ENCODE results near the gene CDCA4. TPM values are rescaled to one million over a fixed set of nuclear protein-coding genes. Genes with fewer than 3 reads are reported as not detected.

The CDCA4 gene
- total and polyA plus RNA-seq, 2 donors from 2014 or later = 4.1 to 6.3 TPM

DNA sequence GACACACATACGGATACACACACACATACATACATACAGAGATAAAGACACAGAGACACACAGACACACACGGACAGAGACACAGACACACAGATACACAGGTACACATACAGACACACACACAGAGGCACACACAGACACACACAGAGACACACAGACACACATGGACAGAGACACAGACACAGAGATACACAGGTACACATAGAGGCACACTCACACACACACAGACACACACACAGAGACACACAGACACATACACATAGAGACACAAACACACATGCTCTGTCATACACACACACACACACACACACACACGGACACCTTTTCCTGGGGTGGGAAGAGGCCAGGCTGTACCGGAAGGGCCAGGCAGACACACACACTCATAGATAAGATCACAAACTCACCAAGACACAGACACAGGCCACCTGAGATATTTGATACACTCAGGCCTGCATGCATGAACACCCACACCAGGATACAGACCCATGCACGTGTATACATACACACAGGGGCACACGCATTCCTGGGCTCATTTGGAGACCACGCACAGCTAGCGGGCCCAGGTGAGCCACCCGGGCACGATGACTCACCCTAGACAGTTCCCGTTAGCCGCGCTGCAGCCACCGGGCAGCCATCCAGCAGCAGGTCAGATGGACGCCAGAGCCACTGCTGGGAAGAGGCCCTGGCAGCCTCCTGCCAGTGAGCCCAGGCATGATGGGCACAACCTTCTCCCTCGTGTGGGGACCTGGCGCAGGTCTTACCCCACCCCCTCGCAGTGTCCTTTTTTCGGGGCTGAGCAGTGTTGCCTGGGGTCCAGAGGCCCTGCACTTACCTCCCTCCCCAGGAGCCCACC, 40.9 kb downstream of the CDCA4 start:
- H3K9me3 ChIP-seq (ENCODE audit: control insufficient read depth in 2 of 3, insufficient read depth in 1 of 3, low read length in 3 of 3) = no peaks in the 10 kb centered on the region
- H3K4me1 ChIP-seq (ENCODE audit: control insufficient read depth in 2 of 3, insufficient read depth in 2 of 3, low read depth in 1 of 3, low read length in 3 of 3) = peaks cover 0 to 24% (median 5%) of the 10 kb centered on the region in 3 donors
- no peak overlapping the region for H3K27ac ChIP-seq (ENCODE audit: low read depth in 2 of 2, low read length in 2 of 2)
- H3K36me3 ChIP-seq (ENCODE audit: control insufficient read depth in 2 of 3, insufficient read depth in 3 of 3, low read length in 3 of 3) = no peaks in the 10 kb centered on the region
- FAIRE-seq (no peak), DNase-seq (peak; percentile 41 to 95 (median 57))
- H3K4me3 ChIP-seq (ENCODE audit: low read length in 3 of 3) = no peak overlapping the region
- no peak for TF ChIP-seq CTCF (IDR thresholded peaks at IDR 0.05; ENCODE audit: borderline replicate concordance, extremely low read depth, insufficient read depth)
- intact Hi-C loops (cut with DNase I) = loop anchor here (10.0 kb wide), 1 partner anchor 65 kb away; no protein-coding TSS in a partner anchor
- H3K9ac ChIP-seq (ENCODE audit: low read length in 3 of 3) = no peak overlapping the region
- peaks cover 2% of the 10 kb centered on the region for H3K27me3 ChIP-seq (ENCODE audit: control insufficient read depth, insufficient read depth, low read length)

- no peaks in the 10 kb centered on the region for H3K36me3 ChIP-seq (ENCODE audit: control insufficient read depth in 2 of 3, insufficient read depth in 3 of 3, low read length in 3 of 3)
- H3K4me3 ChIP-seq (ENCODE audit: low read length in 3 of 3) = no peak overlapping the region
- intact Hi-C loops (cut with DNase I) = loop anchor here (10.0 kb wide), 1 partner anchor 66 kb away; no protein-coding TSS in a partner anchor
- peaks cover 2% of the 10 kb centered on the region for H3K27me3 ChIP-seq (ENCODE audit: control insufficient read depth, insufficient read depth, low read length)
- no peak for FAIRE-seq
- no peak for TF ChIP-seq CTCF (IDR thresholded peaks at IDR 0.05; ENCODE audit: borderline replicate concordance, extremely low read depth, insufficient read depth)
- H3K27ac ChIP-seq (ENCODE audit: low read depth in 2 of 2, low read length in 2 of 2) = no peak overlapping the region
- peaks cover 0 to 27% (median 5%) of the 10 kb centered on the region in 3 donors for H3K4me1 ChIP-seq (ENCODE audit: control insufficient read depth in 2 of 3, insufficient read depth in 2 of 3, low read depth in 1 of 3, low read length in 3 of 3)
- H3K9ac ChIP-seq (ENCODE audit: low read length in 3 of 3) = no peak overlapping the region
- no peaks in the 10 kb centered on the region for H3K9me3 ChIP-seq (ENCODE audit: control insufficient read depth in 2 of 3, insufficient read depth in 1 of 3, low read length in 3 of 3)
- DNase-seq = peak in 2 of 5 donors; percentile 57 to 76
Observed at GRCh38 chr14:104978746-104979691, 41.9 kb downstream of the CDCA4 start.

DNA sequence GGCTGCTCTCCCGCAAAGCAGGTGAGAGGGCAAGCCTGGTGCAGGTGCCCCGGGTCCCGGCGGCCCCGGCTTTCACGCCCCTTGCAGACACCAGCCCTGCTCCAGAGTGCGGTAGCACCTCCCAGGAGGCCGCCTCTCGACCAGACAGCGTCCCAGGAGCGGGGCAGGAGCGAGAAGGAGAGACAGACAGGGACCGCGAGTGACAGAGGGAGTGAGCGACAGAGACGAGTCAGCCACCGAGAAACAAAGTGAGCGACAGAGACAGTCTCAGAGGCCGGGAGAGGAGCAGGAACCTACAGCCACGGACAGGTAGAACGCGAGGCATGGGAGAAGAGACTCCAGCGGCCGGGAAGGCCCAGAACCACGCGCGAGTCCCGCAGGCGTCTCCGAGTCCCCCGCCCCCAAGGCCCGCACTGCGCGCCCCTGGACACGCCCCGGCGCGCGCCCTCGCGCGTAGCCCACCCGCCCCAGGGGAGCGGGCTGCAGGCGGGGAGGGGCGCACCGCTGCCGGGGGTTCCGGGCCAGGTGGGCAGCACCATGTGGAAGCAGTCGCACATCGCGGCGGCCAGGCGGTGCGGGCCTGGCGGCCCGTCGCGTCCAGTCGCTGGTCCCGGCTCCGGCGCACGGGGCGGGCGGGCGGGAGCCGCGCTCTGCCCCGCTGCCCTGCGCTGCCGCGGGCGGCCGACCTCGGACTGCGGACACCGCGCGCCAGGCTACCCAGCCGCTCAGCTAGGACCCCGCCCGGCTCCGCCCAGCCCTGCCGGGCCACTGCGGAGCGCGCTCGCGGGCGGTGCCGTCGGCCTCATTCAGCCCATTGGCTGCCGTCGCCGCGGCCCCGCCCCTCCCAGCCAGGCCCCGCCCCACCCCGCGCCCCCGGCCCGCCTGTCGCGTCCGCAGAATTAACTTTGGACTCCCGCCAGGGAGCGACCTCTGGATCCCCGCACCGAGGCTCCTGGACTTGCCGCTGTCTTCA, 42.9 kb downstream of the CDCA4 start, which contains the start of gene AHNAK2:
AHNAK2 (minus strand) TSS at position 694 of the 973 bp plus-strand sequence; CDS start at position 557, 137 bp downstream.
- peak within 1 kb of the TSS; percentile 20 to 55 (median 43) for H3K4me3 ChIP-seq (ENCODE audit: low read length in 3 of 3)
- H3K4me1 ChIP-seq (ENCODE audit: control insufficient read depth in 2 of 3, insufficient read depth in 2 of 3, low read depth in 1 of 3, low read length in 3 of 3) = peaks cover 0 to 27% (median 5%) of the 10 kb centered on the region in 3 donors
- H3K27ac ChIP-seq (ENCODE audit: low read depth in 2 of 2, low read length in 2 of 2) = no peak within 1 kb of the TSS
- intact Hi-C loops (cut with DNase I) = loop anchor here (10.0 kb wide), 1 partner anchor 67 kb away; no protein-coding TSS in a partner anchor
- no peaks in the 10 kb centered on the region for H3K9me3 ChIP-seq (ENCODE audit: control insufficient read depth in 2 of 3, insufficient read depth in 1 of 3, low read length in 3 of 3)
- H3K9ac ChIP-seq (ENCODE audit: low read length in 3 of 3) = peak within 1 kb of the TSS in 1 of 3 donors; percentile 34
- no peak for FAIRE-seq
- H3K27me3 ChIP-seq (ENCODE audit: control insufficient read depth, insufficient read depth, low read length) = peaks cover 2% of the 10 kb centered on the region
- no peak for TF ChIP-seq CTCF (IDR thresholded peaks at IDR 0.05; ENCODE audit: borderline replicate concordance, extremely low read depth, insufficient read depth)
- DNase-seq = peak; percentile 85 to 92 (median 90)
- no peaks in the 10 kb centered on the region for H3K36me3 ChIP-seq (ENCODE audit: control insufficient read depth in 2 of 3, insufficient read depth in 3 of 3, low read length in 3 of 3)

Data from kidney (tissue), 14 donors.